Measurements from ENCODE around the gene CREB3L2.
"Not testable (repeated sequence)": the region's sequence is repeated elsewhere in the genome, so short reads cannot be mapped to it uniquely, and the experiment has no call there.

The CREB3L2 gene

GRCh38 chr7:137987563-137987962 lies 14.3 kb downstream of the CREB3L2 start:
- no peak for FAIRE-seq

DNA sequence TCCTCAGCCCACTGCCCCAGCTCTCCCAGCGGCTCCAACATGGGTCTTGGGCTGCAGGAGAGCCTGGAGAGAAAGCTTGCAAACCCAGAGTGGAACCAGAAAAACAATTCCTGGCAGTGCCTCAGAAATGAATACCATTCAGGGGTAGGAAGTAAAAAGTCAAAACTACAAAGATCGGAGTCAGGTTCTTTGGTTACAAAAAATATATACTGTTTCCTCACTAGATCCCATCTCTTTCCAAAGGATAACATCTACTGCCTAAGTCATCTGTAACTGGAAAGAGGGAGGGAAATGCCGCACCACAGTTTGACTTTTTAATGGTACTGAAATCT lies 14.9 kb downstream of the CREB3L2 start:
- FAIRE-seq, result no peak

DNA sequence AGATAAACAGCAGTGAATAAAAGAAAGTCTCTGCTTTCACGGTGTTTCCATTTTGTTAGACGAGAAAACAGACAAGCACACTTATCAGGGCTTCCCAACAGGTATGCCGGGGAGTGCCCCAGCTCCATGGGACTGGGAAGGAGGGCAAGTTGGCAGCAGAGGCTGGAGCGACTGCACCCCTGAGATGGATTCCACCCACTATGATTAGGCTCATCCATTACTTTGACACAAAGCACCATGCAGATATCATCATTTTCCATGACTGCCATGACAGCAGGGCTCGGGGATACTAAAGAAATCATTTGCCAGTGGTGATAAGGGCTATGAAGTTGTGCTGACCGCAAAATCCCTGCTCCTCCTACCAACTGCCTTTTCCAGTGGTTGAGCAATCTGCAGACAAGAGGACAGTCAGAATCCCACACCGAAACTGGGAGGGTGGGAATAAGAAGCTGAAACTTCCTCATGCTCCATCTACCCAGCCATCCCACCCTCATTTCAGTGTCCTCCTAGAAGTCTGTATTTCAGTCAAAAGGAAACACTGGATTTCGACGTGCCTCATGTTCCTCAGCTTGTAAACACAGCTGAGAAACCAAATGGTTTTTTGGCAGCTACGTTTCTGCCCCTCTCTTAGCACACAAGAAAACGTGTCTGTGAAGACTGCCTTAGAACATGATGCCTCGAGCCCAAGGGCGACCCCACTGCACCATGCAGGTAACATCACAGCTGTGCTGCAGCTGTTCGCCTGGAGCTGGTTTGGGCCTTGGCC lies 15.5 kb downstream of the CREB3L2 start:
- no peak for FAIRE-seq

- no peak for FAIRE-seq
Observed at GRCh38 chr7:137985897-137986251, 16.0 kb downstream of the CREB3L2 start.

GRCh38 chr7:137985253-137985896 lies 16.5 kb downstream of the CREB3L2 start:
- FAIRE-seq, result no peak

- FAIRE-seq, result no peak
Observed at GRCh38 chr7:137984181-137985041, 17.5 kb downstream of the CREB3L2 start.

GRCh38 chr7:137983323-137984008 lies 18.4 kb downstream of the CREB3L2 start:
- FAIRE-seq, result no peak

DNA sequence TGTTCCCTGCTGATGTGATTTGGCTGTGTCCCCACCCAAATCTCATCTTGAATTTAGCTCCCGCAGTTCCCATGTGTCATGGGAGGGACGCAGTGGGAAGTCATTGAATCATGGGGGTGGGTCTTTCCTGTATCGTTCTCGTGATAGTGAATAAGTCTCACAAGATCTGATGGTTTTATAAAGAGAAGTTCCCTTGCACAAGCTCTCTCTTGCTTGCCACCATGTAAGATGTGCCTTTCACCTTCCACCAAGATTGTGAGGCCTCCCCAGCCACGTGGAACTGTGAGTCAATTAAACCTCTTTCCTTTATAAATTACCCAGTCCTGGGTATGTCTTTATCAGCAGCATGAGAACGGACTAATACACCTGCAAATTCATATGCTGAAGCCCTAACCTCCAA lies 19.5 kb downstream of the CREB3L2 start:
- not testable (repeated sequence) for FAIRE-seq

- FAIRE-seq, result no peak
Observed at GRCh38 chr7:137981668-137982067, 20.2 kb downstream of the CREB3L2 start.

- FAIRE-seq, result no peak
Observed at GRCh38 chr7:137981175-137981574, 20.7 kb downstream of the CREB3L2 start.

DNA sequence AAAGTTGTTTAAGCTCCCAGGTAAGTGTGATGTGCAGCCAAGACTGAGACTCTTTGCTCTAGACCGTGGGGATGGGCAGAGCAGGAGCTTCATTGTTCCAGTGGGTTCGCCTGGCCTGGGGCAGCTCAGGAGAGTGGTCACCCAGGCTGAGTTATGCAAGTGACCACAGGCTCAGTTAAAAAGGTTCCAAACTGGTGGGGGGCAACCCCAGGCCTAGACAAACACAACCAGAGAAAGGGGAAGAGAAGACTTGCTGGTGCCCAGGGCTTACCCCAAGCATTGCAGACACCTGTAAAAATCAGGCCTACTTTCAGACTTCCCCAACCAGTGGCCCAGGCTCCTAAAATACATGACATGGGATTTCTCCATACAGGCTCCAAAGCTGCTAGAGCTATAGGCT lies 21.6 kb downstream of the CREB3L2 start:
- FAIRE-seq, result no peak

GRCh38 chr7:137978464-137979237 lies 23.2 kb downstream of the CREB3L2 start:
- no peak for FAIRE-seq

- no peak for FAIRE-seq
Observed at GRCh38 chr7:137977173-137977572, 24.7 kb downstream of the CREB3L2 start.

DNA sequence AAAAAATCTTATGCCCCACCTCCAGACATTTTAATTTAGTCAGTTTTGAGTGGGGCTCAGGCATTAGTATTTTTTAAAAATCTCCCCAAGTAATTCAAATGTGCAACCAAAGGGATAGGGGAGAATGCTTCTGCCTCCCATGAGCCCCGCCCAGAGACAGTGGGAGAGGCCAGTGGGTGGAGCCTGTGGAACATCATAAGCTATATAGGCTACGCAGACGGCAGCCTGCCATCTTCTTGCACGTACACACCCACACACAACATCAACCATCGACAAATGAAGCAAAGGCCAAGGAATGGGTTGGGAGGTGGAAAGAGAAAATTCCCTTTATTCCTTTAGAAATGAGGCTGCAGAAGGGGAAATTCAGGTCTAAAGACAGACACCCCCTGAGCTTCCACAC lies 25.2 kb downstream of the CREB3L2 start:
- no peak for FAIRE-seq

- no peak for FAIRE-seq
Observed at GRCh38 chr7:137976232-137976631, 25.7 kb downstream of the CREB3L2 start.

- no peak for FAIRE-seq
Observed at GRCh38 chr7:137975768-137976167, 26.1 kb downstream of the CREB3L2 start.

- no peak for FAIRE-seq
Observed at GRCh38 chr7:137975221-137975620, 26.7 kb downstream of the CREB3L2 start.

DNA sequence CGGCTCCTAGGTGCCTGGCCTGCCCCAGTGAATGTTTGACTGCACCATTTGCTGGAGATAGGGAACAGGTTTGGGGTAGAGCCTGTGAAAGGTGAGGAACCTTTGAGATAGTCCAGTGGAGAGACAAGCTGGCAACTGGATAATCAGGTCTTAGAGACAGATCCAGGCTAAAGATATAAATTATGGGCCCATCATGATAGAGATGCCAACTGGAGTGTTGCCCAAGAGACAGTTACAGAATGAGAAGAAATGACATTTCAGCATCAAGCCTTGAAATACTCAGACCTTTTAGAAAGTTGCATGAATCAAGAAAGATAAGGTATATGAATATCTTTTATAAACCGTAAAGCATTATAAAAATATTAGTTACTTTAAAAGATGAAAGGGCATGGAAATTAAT lies 27.1 kb downstream of the CREB3L2 start:
- FAIRE-seq, result no peak

DNA sequence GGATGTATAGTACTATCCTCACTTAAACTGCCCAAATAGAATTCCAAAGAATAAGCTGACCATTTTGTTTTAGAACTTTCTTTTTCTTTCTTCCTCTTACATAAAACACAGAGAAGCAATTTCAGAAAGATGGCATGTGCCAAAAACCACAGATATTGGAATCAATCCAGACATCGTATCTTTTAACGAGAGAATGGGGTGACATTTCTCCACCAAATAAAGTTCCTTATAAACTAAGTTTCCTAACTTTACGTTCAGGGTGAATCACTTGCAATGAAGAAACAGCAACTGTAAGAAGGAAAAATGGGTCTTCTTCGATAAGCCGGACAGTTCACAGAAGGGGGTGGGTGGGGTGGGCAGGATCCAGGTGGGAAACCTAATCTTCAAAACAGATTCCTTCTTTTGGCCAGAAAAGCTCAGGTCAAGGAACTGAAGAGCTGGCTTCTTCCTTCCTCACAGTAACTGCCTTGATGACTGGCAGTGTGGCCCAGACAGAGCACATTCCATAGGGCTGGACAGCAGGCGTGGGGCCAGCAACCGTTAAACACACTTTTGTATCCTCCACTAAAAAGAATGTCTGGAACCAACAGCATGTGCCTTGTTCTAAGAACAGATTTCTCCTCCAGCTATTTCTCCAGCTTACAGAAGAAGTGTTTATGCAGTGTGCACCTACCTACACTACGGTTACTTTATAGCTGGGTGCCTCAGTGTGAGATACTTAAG lies 31.5 kb downstream of the CREB3L2 start:
- no peak for FAIRE-seq

- no peak for FAIRE-seq
Observed at GRCh38 chr7:137969828-137970227, 32.1 kb downstream of the CREB3L2 start.

DNA sequence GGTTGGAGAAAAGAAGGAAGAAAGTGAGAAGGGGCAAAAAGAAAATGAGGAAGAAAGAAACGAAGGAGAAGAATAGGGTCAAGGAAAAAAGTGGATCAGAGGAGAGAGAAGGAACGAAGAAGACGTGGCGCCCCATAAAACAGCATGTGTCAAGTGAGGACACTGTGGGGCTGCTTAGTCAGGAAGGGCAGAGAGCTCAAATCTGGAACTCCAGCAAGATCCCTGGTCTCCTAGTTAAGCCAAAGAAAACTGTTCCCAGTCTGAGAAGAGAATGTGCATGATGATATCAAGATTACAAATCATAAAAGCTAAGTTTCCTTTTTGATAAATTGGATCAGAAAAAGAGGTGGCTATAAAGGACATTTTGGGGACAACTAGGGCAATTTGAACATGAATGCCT lies 33.0 kb downstream of the CREB3L2 start:
- no peak for FAIRE-seq

DNA sequence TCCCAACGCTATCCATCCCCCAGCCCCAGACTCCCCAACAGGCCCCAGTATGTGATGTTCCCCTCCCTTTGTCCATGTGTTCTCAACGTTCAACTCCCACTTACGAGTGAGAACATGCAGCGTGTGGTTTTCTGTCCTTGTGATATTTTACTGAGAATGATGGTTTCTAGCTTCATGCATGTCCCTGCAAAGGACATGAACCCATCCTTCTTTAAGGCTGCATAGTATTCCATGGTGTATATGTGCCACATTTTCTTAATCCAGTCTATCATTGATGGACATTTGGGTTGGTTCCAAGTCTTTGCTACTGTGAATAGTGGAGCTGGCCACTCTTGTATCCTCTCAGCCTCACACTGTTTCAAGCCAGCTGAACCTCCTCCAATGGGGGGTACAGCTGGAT lies 33.5 kb downstream of the CREB3L2 start:
- not testable (repeated sequence) for FAIRE-seq

All from A204.1 (cell line).